H1 (cell line): ENCODE data around the gene CEP126. TPM values are rescaled to one million over a fixed set of nuclear protein-coding genes. Genes with fewer than 3 reads are reported as not detected.
A peak's percentile ranks its signal among the peaks of the same experiment; 100 is the strongest.

Experiments
- ASH2L ChIP-seq: fragments of 200-600, 300-600 bp; sonication (generic); IDR thresholded peaks from one replicate; pipeline ENCODE4 v1.7.1; 2017; ENCODE audit warnings: low read length
- BRCA1 ChIP-seq: IDR thresholded peaks from 2 replicates; pipeline ENCODE4 v1.6.1; 2012; ENCODE audit warnings: low read depth, low read length, improper control_type of control experiment
- CTCF ChIP-seq, 3 experiments: IDR thresholded peaks; 1 replicate in 2 of 3; 2 replicates in 1 of 3; pipeline versions ENCODE4 v1.5.1 to v1.6.1; 2011; ENCODE audit warnings: low read length in 3 of 3, mild to moderate bottlenecking in 3 of 3, inconsistent platforms in 2 of 3, low read depth in 1 of 3, moderate library complexity in 1 of 3; ENCODE audit not compliant: insufficient read depth in 1 of 3; ENCODE audit errors: control extremely low read depth in 1 of 3
- EGR1 ChIP-seq: IDR thresholded peaks from 2 replicates; pipeline ENCODE4 v1.6.1; 2011; ENCODE audit warnings: low read depth, low read length, borderline replicate concordance
- HDAC2 ChIP-seq, 2 experiments: fragments of 300-600 bp in 1 of 2; sonication (generic) in 1 of 2; IDR thresholded peaks; 2 replicates each; pipeline ENCODE4 v1.6.1; 2011 to 2012; ENCODE audit warnings: low read depth in 2 of 2, low read length in 2 of 2, mild to moderate bottlenecking in 2 of 2, moderate library complexity in 2 of 2, borderline replicate concordance in 1 of 2, inconsistent platforms in 1 of 2
- HDAC6 ChIP-seq: IDR thresholded peaks from one replicate; pipeline ENCODE4 v1.7.1; 2012; ENCODE audit warnings: low read depth, mild to moderate bottlenecking, inconsistent platforms, low read length, moderate library complexity
- KDM4A ChIP-seq: IDR thresholded peaks from one replicate; pipeline ENCODE4 v1.7.1; 2012; ENCODE audit warnings: low read depth, mild to moderate bottlenecking, moderate library complexity, low read length, inconsistent platforms; ENCODE audit not compliant: severe bottlenecking
- POU5F1 ChIP-seq: IDR thresholded peaks from 2 replicates; pipeline ENCODE4 v1.6.1; 2011; ENCODE audit warnings: low read depth, mild to moderate bottlenecking, low read length, moderate library complexity
- RBBP5 ChIP-seq: IDR thresholded peaks from 2 replicates; pipeline ENCODE4 v1.7.1; 2012; ENCODE audit warnings: low read depth, mild to moderate bottlenecking, inconsistent platforms, low read length, moderate library complexity, borderline replicate concordance
- SP4 ChIP-seq: IDR thresholded peaks from 2 replicates; pipeline ENCODE4 v1.6.1; 2012; ENCODE audit warnings: low read length, inconsistent platforms
- TBP ChIP-seq: IDR thresholded peaks from 2 replicates; pipeline ENCODE4 v1.6.1; 2011; ENCODE audit warnings: low read depth, low read length, improper control_type of control experiment
- TCF12 ChIP-seq: IDR thresholded peaks from 2 replicates; pipeline ENCODE4 v1.6.1; 2011; ENCODE audit warnings: low read depth, mild to moderate bottlenecking, low read length
- TEAD4 ChIP-seq: IDR thresholded peaks from 2 replicates; pipeline ENCODE4 v1.6.1; 2012; ENCODE audit warnings: low read depth, low read length, inconsistent platforms, mixed read lengths
- YY1 ChIP-seq: IDR thresholded peaks from 2 replicates; pipeline ENCODE4 v1.6.1; 2011; ENCODE audit warnings: low read depth, mild to moderate bottlenecking, low read length
- ZNF274 ChIP-seq: IDR thresholded peaks from 2 replicates; pipeline ENCODE4 v1.7.0; 2012; ENCODE audit warnings: low read length, borderline replicate concordance; ENCODE audit errors: extremely low read depth
- polyA plus RNA-seq, 7 experiments: library from polyadenylated mRNA; depleted of rRNA in 3 of 7; stranded (reverse) in 5 of 7; unstranded in 2 of 7; fragments of >200 nt in 5 of 7; fragments of 200-250 nt in 2 of 7; gene quantifications; 1 replicate in 5 of 7; 2 replicates in 1 of 7; 4 replicates in 1 of 7; pipeline versions ENCODE4 v1.2.1 to v1.2.3, GENCODE V29; 2011 to 2013; ENCODE audit warnings: missing spikeins in 2 of 7, mixed read lengths in 2 of 7
- total RNA-seq: library from RNA; stranded (reverse); fragmentation: NEBNext Ultra II Directional; extraction: Animal tissue kit (Norgen Biotek cat#: 25700); gene quantifications from 2 replicates; pipeline ENCODE4 v1.2.1, GENCODE V29; 2021

Gene CEP126
- total and polyA plus RNA-seq, 2 of the 8 experiments (the other 6 are each of a cell fraction or from before 2014, with no cell fraction given) = 0.76 to 1.9 TPM

DNA sequence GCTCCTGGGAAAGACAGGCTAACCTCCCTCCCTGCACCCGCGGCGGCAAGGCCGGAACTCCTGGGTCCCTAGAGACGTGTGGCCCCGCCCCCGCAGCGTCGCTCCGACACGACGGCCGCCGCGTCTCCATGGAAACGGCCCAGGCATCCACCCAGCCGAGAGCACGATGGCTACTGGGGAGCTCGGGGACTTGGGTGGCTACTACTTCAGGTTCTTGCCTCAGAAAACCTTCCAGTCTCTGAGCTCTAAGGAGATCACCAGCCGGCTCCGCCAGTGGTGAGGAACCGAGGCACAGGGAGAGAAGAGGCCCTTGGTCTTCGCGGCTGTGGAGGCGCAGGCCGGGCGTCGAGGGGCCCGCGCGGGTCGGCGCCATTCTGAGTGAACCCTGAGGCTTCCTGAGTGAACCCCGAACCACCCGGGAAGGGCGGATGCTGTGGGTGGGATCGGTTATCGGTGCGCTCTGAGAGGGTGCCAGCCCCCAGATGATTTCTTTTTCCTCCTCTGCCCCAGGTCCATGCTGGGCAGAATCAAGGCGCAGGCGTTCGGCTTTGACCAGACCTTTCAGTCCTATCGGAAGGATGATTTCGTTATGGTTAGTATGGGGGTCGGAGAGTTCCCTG is 132.6 kb downstream of the CEP126 start, which contains the start of gene CFAP300 (continued):
- TF ChIP-seq HDAC2 (IDR thresholded peaks at IDR 0.05; ENCODE audit: borderline replicate concordance in 1 of 2, low read depth in 2 of 2, low read length in 2 of 2) (0 out of 4 replicates have a peak, but pooled peaks of 1 of the 2 experiments have one; percentile 24), BRCA1 (no peak), ASH2L (peak; percentile 79), TCF12 (no peak), TEAD4 (no peak), CTCF (IDR thresholded peaks at IDR 0.05; ENCODE audit: control extremely low read depth in 1 of 3, insufficient read depth in 1 of 3, low read depth in 1 of 3, low read length in 3 of 3) (no peak), YY1 (no peak), HDAC6 (no peak), SP4 (0 out of 2 replicates have a peak, but pooled peaks have one; percentile 42), EGR1 (peak; percentile 40; the same call in 1 of the 2 replicates), RBBP5 (0 out of 2 replicates have a peak, but pooled peaks have one; percentile 52), TBP (peak; percentile 34; the same call in 1 of the 2 replicates), KDM4A (peak; percentile 98), POU5F1 (no peak), ZNF274 (no peak)
